K562 (cell line): ENCODE data around the gene ORAI1. TPM values are rescaled to one million over a fixed set of nuclear protein-coding genes. Genes with fewer than 3 reads are reported as not detected.

Experiments
- ATAC-seq: fragments of 200-7000 bp; cut with Tn5 transposase; 3 replicates; pipeline ENCODE4 v1.9.1; 2020; ENCODE audit warnings: moderate library complexity
- BruUV-seq: library from RNA; stranded (reverse); fragments of 400-500 nt; replicated peaks from 2 replicates; lab custom pipeline; 2021; lab: Mats Ljungman, UMichigan
- CTCF ChIA-PET: fragments of 300-600 bp; formaldehyde crosslinking; extraction: SDS; loops from one replicate; lab custom pipeline; 2021; ENCODE audit warnings: low intra/inter-chr PET ratio; lab: Yijun Ruan, JAX
- POLR2A ChIA-PET: fragments of 300-600, 350-650 bp; sonication (Branson Sonifier 250); formaldehyde crosslinking; extraction: SDS; loops from one replicate; lab custom pipeline; 2021; ENCODE audit warnings: antibody characterized with exemption, inconsistent platforms; lab: Yijun Ruan, JAX
- DNase-seq, 4 experiments: peaks; one replicate each; pipeline versions ENCODE4 v3.0.0 to v3.0.0-alpha.2; 2011 to 2018; ENCODE audit warnings: low spot score in 3 of 4, mixed read lengths in 3 of 4; ENCODE audit errors: extremely low read depth in 1 of 4
- FAIRE-seq: peaks from 2 replicates; lab custom pipeline; 2011; peaks lifted over from hg19 to GRCh38; lab: Jason Lieb, UNC
- H2AFZ ChIP-seq: 2 replicates; pipeline ENCODE4 v1.6.0; 2011; ENCODE audit warnings: low read depth, low read length, control low read depth, inconsistent platforms
- H3K27ac ChIP-seq: fragments of 200-600 bp; 3 replicates; pipeline ENCODE4 v1.8.0; 2011; ENCODE audit warnings: low read depth, mild to moderate bottlenecking, control low read depth, inconsistent platforms, low read length, moderate library complexity, mixed read lengths; ENCODE audit errors: extremely low read depth
- H3K27me3 ChIP-seq, 2 experiments: fragments of 300-600 bp in 1 of 2; 2 replicates in 1 of 2; 3 replicates in 1 of 2; pipeline versions ENCODE4 v1.6.0 to v1.8.0; 2011; ENCODE audit warnings: inconsistent platforms in 2 of 2, low read length in 2 of 2, mild to moderate bottlenecking in 1 of 2, mixed read lengths in 1 of 2, moderate library complexity in 1 of 2; ENCODE audit not compliant: control insufficient read depth in 2 of 2, insufficient read depth in 2 of 2
- H3K36me3 ChIP-seq: fragments of 300-600 bp; 3 replicates; pipeline ENCODE4 v1.8.0; 2011; ENCODE audit warnings: mild to moderate bottlenecking, low read length, inconsistent platforms; ENCODE audit not compliant: control insufficient read depth, insufficient read depth
- H3K4me1 ChIP-seq, 2 experiments: fragments of 200-600 bp in 1 of 2; replicated peaks in 1 of 2; 2 replicates in 1 of 2; 3 replicates in 1 of 2; pipeline versions ENCODE4 v1.5.1 to v1.8.0; 2011; ENCODE audit warnings: inconsistent platforms in 2 of 2, low read length in 2 of 2, mild to moderate bottlenecking in 1 of 2, mixed read lengths in 1 of 2, moderate library complexity in 1 of 2; ENCODE audit not compliant: control insufficient read depth in 2 of 2, insufficient read depth in 2 of 2
- H3K4me2 ChIP-seq: 2 replicates; pipeline ENCODE4 v1.6.1; 2011; ENCODE audit warnings: low read length, control low read depth, inconsistent platforms, mixed read lengths; ENCODE audit not compliant: insufficient read depth
- H3K4me3 ChIP-seq: fragments of 200-600 bp; sonication (generic), shearing (Covaris generic); 2 replicates; pipeline ENCODE4 v1.5.1; 2016; ENCODE audit warnings: control low read depth, inconsistent platforms
- H3K79me2 ChIP-seq: fragments of 200-600 bp; 3 replicates; pipeline ENCODE4 v1.8.0; 2011; ENCODE audit warnings: low read length, inconsistent platforms; ENCODE audit not compliant: control insufficient read depth, insufficient read depth
- H3K9ac ChIP-seq, 2 experiments: 2 replicates each; pipeline versions ENCODE4 v1.6.0 to v1.6.1; 2011; ENCODE audit warnings: low read depth in 2 of 2, low read length in 2 of 2, control low read depth in 1 of 2, inconsistent platforms in 1 of 2, mild to moderate bottlenecking in 1 of 2, mixed read lengths in 1 of 2; ENCODE audit not compliant: insufficient read depth in 1 of 2
- H3K9me1 ChIP-seq: one replicate; pipeline ENCODE4 v1.6.0; 2011; ENCODE audit warnings: inconsistent platforms, mild to moderate bottlenecking, low read length, moderate library complexity; ENCODE audit not compliant: control insufficient read depth, insufficient read depth
- H3K9me3 ChIP-seq: replicated peaks from 2 replicates; pipeline ENCODE4 v1.5.1; 2011; ENCODE audit warnings: low read depth, low read length, inconsistent platforms; ENCODE audit not compliant: control insufficient read depth, insufficient read depth
- H4K20me1 ChIP-seq: replicated peaks from 2 replicates; pipeline ENCODE4 v1.6.1; 2011; ENCODE audit warnings: low read length, inconsistent platforms, mixed read lengths; ENCODE audit not compliant: control insufficient read depth, insufficient read depth
- BHLHE40 ChIP-seq: IDR thresholded peaks from 2 replicates; pipeline ENCODE4 v1.6.1; 2011; ENCODE audit warnings: low read length, improper control_type of control experiment
- GATAD2A ChIP-seq: fragments of 450-650 bp; IDR thresholded peaks from 2 replicates; pipeline ENCODE4 v1.6.1; 2017
- NRF1 ChIP-seq, 2 experiments: fragments of 450-650 bp; IDR thresholded peaks in 1 of 2; conservative IDR thresholded peaks in 1 of 2; 2 replicates each; pipeline ENCODE4 v1.6.1; 2014; ENCODE audit warnings: mild to moderate bottlenecking in 2 of 2
- SREBF1 ChIP-seq: fragments of 150-350 bp; IDR thresholded peaks from 2 replicates; pipeline ENCODE4 v1.6.1; 2014; ENCODE audit warnings: antibody characterized with exemption, low read depth, low read length, borderline replicate concordance
- WGBS: fragments of 100-300 bp; shearing (Covaris generic); methylation state at CpG from one replicate; pipeline ENCODE4 v1.1.6; 2016; ENCODE audit warnings: low coverage, mixed read lengths; ENCODE audit not compliant: insufficient coverage; ENCODE audit errors: missing lambda C conversion rate; 5-methylcytosine and 5-hydroxymethylcytosine counted together
- in situ Hi-C: fragments of 300-500 bp; cut with MboI; formaldehyde crosslinking; loops from 4 replicates; pipeline ENCODE4 v1.15.0; 2018; ENCODE audit warnings: inconsistent platforms, mixed read lengths
- intact Hi-C: fragments of 100-400 bp; cut with micrococcal nuclease; formaldehyde crosslinking; loops from 2 replicates; pipeline ENCODE4 v1.14.2; 2022
- polyA plus RNA-seq, 8 experiments: library from polyadenylated mRNA; depleted of rRNA in 4 of 8; stranded (reverse) in 5 of 8; unstranded in 3 of 8; fragments of >200 nt; fragmentation: Nextera tagmentation in 2 of 8; fragmentation: Illumina TruSeq in 1 of 8; extraction: Ambion mirVana in 2 of 8; extraction: Trizol in 1 of 8; gene quantifications; 2 replicates each; pipeline versions ENCODE4 v1.2.1 to v1.2.3, GENCODE V29; 2011 to 2014; ENCODE audit warnings: inconsistent platforms in 1 of 8, missing spikeins in 1 of 8
- total RNA-seq, 7 experiments: library from RNA; depleted of rRNA in 6 of 7; stranded (reverse); fragments of >200 nt in 6 of 7; fragmentation: Illumina TruSeq in 2 of 7; extraction: Trizol in 2 of 7; gene quantifications; 2 replicates each; pipeline versions ENCODE4 v1.2.1 to v1.2.3, GENCODE V29; 2011 to 2021; ENCODE audit warnings: low replicate concordance in 1 of 7
- TF ChIP-seq, protein P1 (sequence below), 2 experiments: IDR thresholded peaks; 2 replicates each; pipeline ENCODE4 v1.6.1; 2012; ENCODE audit warnings: improper control_type of control experiment in 2 of 2, low read depth in 2 of 2, low read length in 2 of 2, borderline replicate concordance in 1 of 2
- TF ChIP-seq, protein P2 (sequence below): fragments of 450-650 bp; IDR thresholded peaks from 2 replicates; pipeline ENCODE4 v1.6.1; 2016; ENCODE audit warnings: mild to moderate bottlenecking, moderate library complexity

The ORAI1 gene
- total and polyA plus RNA-seq, 9 of the 15 experiments (the other 6 are each of a cell fraction or from before 2014, with no cell fraction given), result 2.6 to 23.8 (median 9.3) TPM

- FAIRE-seq (no peak), ATAC-seq (peak; percentile 15), DNase-seq (peak in 3 of 4 experiments; percentile 52 to 65 (median 64))
- intact Hi-C loops, result loop anchor here (2.0 kb wide), 1 partner anchor 45 kb away; the partner anchor contains the start of gene ORAI1
- BruUV-seq, result no TSS peak
- Histone ChIP-seq H3K27ac (peak overlapping the region; percentile 88; the same call in 2 of the 3 replicates), H3K27me3 (no peaks in the 10 kb centered on the region), H3K9ac (peak overlapping the region; percentile 59 to 88; a peak in 3 of 4 replicates), H2AFZ (peak overlapping the region; percentile 90), H3K79me2 (peaks cover 5% of the 10 kb centered on the region; the same call in 2 of the 3 replicates), H3K36me3 (no peaks in the 10 kb centered on the region), H3K9me1 (no peaks in the 10 kb centered on the region), H3K9me3 (no peaks in the 10 kb centered on the region), H3K4me2 (peak overlapping the region; percentile 83), H3K4me3 (peak overlapping the region; percentile 54; the same call in 1 of the 2 replicates), H4K20me1 (no peaks in the 10 kb centered on the region), H3K4me1 (peaks cover 38 to 47% of the 10 kb centered on the region in 2 experiments)
- WGBS, result 15% methylated on average over 17 of the region's 17 CpGs
- POLR2A ChIA-PET, result interaction anchor here (0.5 to 2.0 kb wide), 4 partner anchors 18 to 45 kb away, joined by 3 to 9 read pairs (median 4); no protein-coding TSS in a partner anchor
- in situ Hi-C loops, result no loop called here
- CTCF ChIA-PET, result no interaction called here
- 0 out of 2 replicates have a peak, but pooled peaks have one; percentile 5 for TF ChIP-seq GATAD2A
- no peak for TF ChIP-seq SREBF1
- TF ChIP-seq, protein P1, sequence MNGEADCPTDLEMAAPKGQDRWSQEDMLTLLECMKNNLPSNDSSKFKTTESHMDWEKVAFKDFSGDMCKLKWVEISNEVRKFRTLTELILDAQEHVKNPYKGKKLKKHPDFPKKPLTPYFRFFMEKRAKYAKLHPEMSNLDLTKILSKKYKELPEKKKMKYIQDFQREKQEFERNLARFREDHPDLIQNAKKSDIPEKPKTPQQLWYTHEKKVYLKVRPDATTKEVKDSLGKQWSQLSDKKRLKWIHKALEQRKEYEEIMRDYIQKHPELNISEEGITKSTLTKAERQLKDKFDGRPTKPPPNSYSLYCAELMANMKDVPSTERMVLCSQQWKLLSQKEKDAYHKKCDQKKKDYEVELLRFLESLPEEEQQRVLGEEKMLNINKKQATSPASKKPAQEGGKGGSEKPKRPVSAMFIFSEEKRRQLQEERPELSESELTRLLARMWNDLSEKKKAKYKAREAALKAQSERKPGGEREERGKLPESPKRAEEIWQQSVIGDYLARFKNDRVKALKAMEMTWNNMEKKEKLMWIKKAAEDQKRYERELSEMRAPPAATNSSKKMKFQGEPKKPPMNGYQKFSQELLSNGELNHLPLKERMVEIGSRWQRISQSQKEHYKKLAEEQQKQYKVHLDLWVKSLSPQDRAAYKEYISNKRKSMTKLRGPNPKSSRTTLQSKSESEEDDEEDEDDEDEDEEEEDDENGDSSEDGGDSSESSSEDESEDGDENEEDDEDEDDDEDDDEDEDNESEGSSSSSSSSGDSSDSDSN (IDR thresholded peaks at IDR 0.05; ENCODE audit: borderline replicate concordance in 1 of 2, low read depth in 2 of 2, low read length in 2 of 2), result 0 out of 4 replicates have a peak, but pooled peaks of 1 of the 2 experiments have one; percentile 11
- TF ChIP-seq NRF1 (conservative IDR thresholded peaks at IDR 0.05 in 1 of 2, IDR thresholded peaks at IDR 0.05 in 1 of 2), result no peak
- TF ChIP-seq BHLHE40, result peak; percentile 15; the same call in 1 of the 2 replicates
- TF ChIP-seq, protein P2, sequence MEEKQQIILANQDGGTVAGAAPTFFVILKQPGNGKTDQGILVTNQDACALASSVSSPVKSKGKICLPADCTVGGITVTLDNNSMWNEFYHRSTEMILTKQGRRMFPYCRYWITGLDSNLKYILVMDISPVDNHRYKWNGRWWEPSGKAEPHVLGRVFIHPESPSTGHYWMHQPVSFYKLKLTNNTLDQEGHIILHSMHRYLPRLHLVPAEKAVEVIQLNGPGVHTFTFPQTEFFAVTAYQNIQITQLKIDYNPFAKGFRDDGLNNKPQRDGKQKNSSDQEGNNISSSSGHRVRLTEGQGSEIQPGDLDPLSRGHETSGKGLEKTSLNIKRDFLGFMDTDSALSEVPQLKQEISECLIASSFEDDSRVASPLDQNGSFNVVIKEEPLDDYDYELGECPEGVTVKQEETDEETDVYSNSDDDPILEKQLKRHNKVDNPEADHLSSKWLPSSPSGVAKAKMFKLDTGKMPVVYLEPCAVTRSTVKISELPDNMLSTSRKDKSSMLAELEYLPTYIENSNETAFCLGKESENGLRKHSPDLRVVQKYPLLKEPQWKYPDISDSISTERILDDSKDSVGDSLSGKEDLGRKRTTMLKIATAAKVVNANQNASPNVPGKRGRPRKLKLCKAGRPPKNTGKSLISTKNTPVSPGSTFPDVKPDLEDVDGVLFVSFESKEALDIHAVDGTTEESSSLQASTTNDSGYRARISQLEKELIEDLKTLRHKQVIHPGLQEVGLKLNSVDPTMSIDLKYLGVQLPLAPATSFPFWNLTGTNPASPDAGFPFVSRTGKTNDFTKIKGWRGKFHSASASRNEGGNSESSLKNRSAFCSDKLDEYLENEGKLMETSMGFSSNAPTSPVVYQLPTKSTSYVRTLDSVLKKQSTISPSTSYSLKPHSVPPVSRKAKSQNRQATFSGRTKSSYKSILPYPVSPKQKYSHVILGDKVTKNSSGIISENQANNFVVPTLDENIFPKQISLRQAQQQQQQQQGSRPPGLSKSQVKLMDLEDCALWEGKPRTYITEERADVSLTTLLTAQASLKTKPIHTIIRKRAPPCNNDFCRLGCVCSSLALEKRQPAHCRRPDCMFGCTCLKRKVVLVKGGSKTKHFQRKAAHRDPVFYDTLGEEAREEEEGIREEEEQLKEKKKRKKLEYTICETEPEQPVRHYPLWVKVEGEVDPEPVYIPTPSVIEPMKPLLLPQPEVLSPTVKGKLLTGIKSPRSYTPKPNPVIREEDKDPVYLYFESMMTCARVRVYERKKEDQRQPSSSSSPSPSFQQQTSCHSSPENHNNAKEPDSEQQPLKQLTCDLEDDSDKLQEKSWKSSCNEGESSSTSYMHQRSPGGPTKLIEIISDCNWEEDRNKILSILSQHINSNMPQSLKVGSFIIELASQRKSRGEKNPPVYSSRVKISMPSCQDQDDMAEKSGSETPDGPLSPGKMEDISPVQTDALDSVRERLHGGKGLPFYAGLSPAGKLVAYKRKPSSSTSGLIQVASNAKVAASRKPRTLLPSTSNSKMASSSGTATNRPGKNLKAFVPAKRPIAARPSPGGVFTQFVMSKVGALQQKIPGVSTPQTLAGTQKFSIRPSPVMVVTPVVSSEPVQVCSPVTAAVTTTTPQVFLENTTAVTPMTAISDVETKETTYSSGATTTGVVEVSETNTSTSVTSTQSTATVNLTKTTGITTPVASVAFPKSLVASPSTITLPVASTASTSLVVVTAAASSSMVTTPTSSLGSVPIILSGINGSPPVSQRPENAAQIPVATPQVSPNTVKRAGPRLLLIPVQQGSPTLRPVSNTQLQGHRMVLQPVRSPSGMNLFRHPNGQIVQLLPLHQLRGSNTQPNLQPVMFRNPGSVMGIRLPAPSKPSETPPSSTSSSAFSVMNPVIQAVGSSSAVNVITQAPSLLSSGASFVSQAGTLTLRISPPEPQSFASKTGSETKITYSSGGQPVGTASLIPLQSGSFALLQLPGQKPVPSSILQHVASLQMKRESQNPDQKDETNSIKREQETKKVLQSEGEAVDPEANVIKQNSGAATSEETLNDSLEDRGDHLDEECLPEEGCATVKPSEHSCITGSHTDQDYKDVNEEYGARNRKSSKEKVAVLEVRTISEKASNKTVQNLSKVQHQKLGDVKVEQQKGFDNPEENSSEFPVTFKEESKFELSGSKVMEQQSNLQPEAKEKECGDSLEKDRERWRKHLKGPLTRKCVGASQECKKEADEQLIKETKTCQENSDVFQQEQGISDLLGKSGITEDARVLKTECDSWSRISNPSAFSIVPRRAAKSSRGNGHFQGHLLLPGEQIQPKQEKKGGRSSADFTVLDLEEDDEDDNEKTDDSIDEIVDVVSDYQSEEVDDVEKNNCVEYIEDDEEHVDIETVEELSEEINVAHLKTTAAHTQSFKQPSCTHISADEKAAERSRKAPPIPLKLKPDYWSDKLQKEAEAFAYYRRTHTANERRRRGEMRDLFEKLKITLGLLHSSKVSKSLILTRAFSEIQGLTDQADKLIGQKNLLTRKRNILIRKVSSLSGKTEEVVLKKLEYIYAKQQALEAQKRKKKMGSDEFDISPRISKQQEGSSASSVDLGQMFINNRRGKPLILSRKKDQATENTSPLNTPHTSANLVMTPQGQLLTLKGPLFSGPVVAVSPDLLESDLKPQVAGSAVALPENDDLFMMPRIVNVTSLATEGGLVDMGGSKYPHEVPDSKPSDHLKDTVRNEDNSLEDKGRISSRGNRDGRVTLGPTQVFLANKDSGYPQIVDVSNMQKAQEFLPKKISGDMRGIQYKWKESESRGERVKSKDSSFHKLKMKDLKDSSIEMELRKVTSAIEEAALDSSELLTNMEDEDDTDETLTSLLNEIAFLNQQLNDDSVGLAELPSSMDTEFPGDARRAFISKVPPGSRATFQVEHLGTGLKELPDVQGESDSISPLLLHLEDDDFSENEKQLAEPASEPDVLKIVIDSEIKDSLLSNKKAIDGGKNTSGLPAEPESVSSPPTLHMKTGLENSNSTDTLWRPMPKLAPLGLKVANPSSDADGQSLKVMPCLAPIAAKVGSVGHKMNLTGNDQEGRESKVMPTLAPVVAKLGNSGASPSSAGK, result peak; percentile 47
Measured at GRCh38 chr12:121581686-121582429, 44.5 kb upstream of the ORAI1 start.
